Nephron (organoid): ENCODE measurements around the gene GYPB.
"Not testable (repeated sequence)": the region's sequence is repeated elsewhere in the genome, so short reads cannot be mapped to it uniquely, and the experiment has no call there.

Source experiments
- H3K27ac Mint-ChIP-seq, 3 experiments: 2 replicates each; pipeline ENCODE4 v1.8.0; 2020; ENCODE audit warnings: mixed read lengths in 3 of 3, mild to moderate bottlenecking in 2 of 3, moderate library complexity in 1 of 3
- H3K27me3 Mint-ChIP-seq: 2 replicates; pipeline ENCODE4 v1.8.0; 2021; ENCODE audit warnings: low read depth, mild to moderate bottlenecking, moderate library complexity, mixed read lengths
- H3K36me3 Mint-ChIP-seq: 2 replicates; pipeline ENCODE4 v1.8.0; 2020; ENCODE audit warnings: low read depth, mixed read lengths
- H3K4me1 Mint-ChIP-seq: 2 replicates; pipeline ENCODE4 v1.8.0; 2020; ENCODE audit warnings: mixed read lengths
- H3K4me3 Mint-ChIP-seq, 3 experiments: 2 replicates each; pipeline ENCODE4 v1.8.0; 2020; ENCODE audit warnings: mild to moderate bottlenecking in 3 of 3, mixed read lengths in 3 of 3, moderate library complexity in 2 of 3
- H3K9me3 Mint-ChIP-seq: 2 replicates; pipeline ENCODE4 v1.8.0; 2020; ENCODE audit warnings: mixed read lengths
- CTCF ChIP-seq, 3 experiments: fragments of 200-600 bp; sonication (generic); IDR thresholded peaks; one replicate each; pipeline ENCODE4 v1.5.0; 2021; ENCODE audit warnings: antibody characterized with exemption in 3 of 3; ENCODE audit not compliant: unreplicated experiment in 3 of 3

The GYPB gene

DNA sequence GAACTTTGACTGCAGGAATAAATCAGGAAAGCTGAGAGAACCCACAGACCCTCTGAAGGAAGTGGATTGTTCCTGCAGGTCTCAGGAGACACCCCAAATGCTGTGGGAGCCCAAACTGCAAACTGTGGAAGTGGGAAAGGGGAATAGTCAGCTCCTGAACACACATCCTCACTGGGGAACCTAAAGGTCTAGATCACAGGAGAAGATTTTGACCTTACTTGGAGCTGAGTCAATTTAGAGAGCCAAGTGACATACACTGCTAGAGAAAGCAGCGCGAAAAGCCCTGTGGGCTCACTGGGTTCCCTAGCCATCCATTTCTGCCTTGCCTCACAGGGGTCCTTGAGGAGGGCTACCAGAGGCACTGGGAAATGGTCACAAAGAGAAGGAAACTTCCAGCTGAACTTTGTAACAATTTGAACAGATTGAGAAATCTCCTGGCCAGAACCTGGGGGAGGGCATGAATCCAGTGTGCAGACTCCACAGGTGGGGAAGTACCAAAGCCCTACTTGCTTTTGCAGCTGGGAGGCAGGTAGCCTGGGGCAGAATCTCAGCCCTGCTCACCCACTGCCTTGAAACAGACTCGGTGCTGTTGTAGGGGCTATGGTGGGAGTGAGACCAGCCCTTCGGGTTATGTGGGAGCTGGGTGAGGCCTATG, 5.3 kb upstream of the GYPB start:
- H3K4me1 Mint-ChIP-seq, H3K27ac Mint-ChIP-seq, H3K4me3 Mint-ChIP-seq, H3K9me3 Mint-ChIP-seq, H3K36me3 Mint-ChIP-seq: not testable (repeated sequence)
- H3K27me3 Mint-ChIP-seq, result peaks cover 11% of the 10 kb centered on the region

GRCh38 chr4:144022772-144023400, 3.7 kb upstream of the GYPB start:
- not testable (repeated sequence) for H3K27me3 Mint-ChIP-seq, H3K4me1 Mint-ChIP-seq, H3K36me3 Mint-ChIP-seq, H3K4me3 Mint-ChIP-seq, H3K9me3 Mint-ChIP-seq
- peak overlapping the region in 2 of 3 experiments; percentile 32 to 49 for H3K27ac Mint-ChIP-seq

- peak; percentile 54 to 63 (median 55) for TF ChIP-seq CTCF (IDR thresholded peaks at IDR 0.05; ENCODE audit: unreplicated experiment in 3 of 3)
- peak overlapping the region in 2 of 3 experiments; percentile 57 to 59 for H3K27ac Mint-ChIP-seq
- not testable (repeated sequence) for H3K27me3 Mint-ChIP-seq, H3K36me3 Mint-ChIP-seq, H3K4me1 Mint-ChIP-seq, H3K4me3 Mint-ChIP-seq, H3K9me3 Mint-ChIP-seq
Measured at GRCh38 chr4:144021336-144021990, 2.3 kb upstream of the GYPB start.

GRCh38 chr4:144018223-144019000, 768 bp downstream of the GYPB start:
- not testable (repeated sequence) for H3K9me3 Mint-ChIP-seq, H3K4me3 Mint-ChIP-seq, H3K27me3 Mint-ChIP-seq, H3K4me1 Mint-ChIP-seq, H3K27ac Mint-ChIP-seq, H3K36me3 Mint-ChIP-seq

DNA sequence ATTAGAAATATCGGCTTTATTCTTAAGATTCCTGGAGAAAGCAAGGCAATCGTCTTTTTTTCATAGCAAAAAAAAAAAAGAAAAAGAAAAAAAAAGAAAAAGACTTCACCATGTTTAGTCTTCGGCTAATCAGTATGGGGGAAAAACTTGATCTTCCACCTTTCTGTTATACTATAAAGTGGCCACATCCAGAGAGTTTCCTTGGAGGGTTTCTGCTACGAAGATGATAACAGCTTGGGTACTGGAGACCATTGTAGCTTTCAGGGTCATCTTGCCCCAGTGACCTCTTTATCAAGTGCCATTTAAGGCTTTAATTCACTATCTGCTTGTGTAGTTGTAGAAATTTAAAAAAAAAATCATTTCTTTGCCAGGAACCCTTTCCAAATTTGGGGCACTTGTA, 1.9 kb downstream of the GYPB start:
- H3K27ac Mint-ChIP-seq, H3K36me3 Mint-ChIP-seq, H3K27me3 Mint-ChIP-seq, H3K4me1 Mint-ChIP-seq, H3K4me3 Mint-ChIP-seq, H3K9me3 Mint-ChIP-seq: not testable (repeated sequence)

GRCh38 chr4:144016057-144016605, 3.0 kb downstream of the GYPB start:
- not testable (repeated sequence) for H3K27me3 Mint-ChIP-seq, H3K36me3 Mint-ChIP-seq, H3K9me3 Mint-ChIP-seq, H3K4me1 Mint-ChIP-seq, H3K4me3 Mint-ChIP-seq, H3K27ac Mint-ChIP-seq

- Mint-ChIP-seq H3K36me3 (no peaks in the 10 kb centered on the region), H3K9me3 (no peaks in the 10 kb centered on the region), H3K4me3 (no peak overlapping the region), H3K4me1 (no peaks in the 10 kb centered on the region), H3K27me3 (no peaks in the 10 kb centered on the region), H3K27ac (no peak overlapping the region)
- TF ChIP-seq CTCF (IDR thresholded peaks at IDR 0.05; ENCODE audit: unreplicated experiment in 3 of 3), result no peak
Measured at GRCh38 chr4:144014808-144015207, 4.4 kb downstream of the GYPB start.

DNA sequence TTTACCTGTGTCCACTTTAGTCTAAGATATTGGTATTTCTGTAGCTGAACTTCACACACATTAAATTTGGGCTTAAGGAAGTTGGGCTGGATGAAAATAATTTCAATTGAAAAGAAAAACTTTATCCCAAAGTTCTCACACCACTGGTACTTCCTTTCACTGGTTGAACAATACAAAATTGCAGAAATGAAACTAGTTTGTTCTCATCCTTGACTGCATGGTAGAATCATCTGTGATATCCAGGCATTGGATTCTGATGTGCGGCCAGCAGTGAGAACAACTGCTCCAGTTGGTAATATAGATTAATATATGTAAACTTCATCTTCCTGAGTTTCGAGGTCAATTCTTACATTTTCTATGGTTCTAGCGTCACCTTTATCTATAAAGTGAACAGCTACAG, 10.6 kb downstream of the GYPB start:
- H3K9me3 Mint-ChIP-seq, result not testable (repeated sequence)

GRCh38 chr4:144007960-144008359, 11.2 kb downstream of the GYPB start:
- H3K9me3 Mint-ChIP-seq, H3K36me3 Mint-ChIP-seq, H3K4me1 Mint-ChIP-seq, H3K27me3 Mint-ChIP-seq, H3K27ac Mint-ChIP-seq, H3K4me3 Mint-ChIP-seq: not testable (repeated sequence)

More for the DNA sequence above, 10.6 kb downstream of the GYPB start:
- H3K27me3 Mint-ChIP-seq, H3K27ac Mint-ChIP-seq, H3K36me3 Mint-ChIP-seq, H3K4me1 Mint-ChIP-seq, H3K4me3 Mint-ChIP-seq: not testable (repeated sequence)

DNA sequence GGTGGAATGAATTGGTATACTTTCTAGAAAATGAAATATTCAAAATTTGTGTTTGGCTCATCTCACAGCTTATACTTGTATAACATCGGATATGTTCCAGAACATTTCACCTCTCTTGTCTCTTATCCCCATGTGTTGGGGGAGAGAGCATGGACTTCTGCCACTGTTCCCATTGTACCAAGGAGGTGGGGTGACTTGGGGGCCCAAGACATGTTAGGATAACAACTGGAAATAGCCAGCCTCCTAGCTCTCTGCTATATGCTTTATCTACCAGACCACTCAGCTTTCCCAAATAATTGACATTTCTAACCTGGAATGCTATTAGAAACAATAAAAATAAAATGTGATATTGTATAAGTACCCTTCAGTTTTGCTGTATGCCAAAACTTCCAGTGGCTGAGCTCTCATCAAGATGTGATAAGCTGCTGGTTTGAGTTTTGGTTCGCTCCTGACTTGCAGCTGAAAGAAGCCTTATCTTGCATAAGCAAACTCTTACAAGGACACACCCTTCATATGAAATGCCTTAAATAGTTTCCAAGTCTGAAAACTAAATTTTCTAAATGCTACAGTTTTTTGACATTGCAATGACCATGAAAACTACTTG, 12.9 kb downstream of the GYPB start:
- not testable (repeated sequence) for H3K27ac Mint-ChIP-seq, H3K4me3 Mint-ChIP-seq, H3K27me3 Mint-ChIP-seq, H3K36me3 Mint-ChIP-seq, H3K4me1 Mint-ChIP-seq, H3K9me3 Mint-ChIP-seq

DNA sequence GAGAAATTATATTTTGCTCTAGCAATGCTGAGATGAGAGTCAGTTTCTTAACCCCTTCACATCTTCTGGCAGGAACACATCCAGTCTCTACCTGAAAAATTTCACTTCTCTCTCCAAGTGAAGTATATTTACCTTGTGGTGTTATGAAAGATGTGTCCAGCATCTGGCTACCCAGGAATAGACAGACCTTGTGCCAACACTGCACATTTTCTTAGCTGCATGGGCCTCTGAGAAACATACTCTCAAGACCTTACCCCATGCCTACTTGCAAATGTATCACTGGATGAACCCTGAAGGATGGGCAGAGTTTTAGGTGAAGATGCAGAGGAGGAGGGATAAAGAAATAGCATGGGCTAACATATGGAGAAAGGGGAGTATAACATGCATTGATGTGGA, 13.6 kb downstream of the GYPB start:
- H3K4me3 Mint-ChIP-seq, H3K27me3 Mint-ChIP-seq, H3K9me3 Mint-ChIP-seq, H3K27ac Mint-ChIP-seq, H3K4me1 Mint-ChIP-seq, H3K36me3 Mint-ChIP-seq: not testable (repeated sequence)

- not testable (repeated sequence) for H3K4me3 Mint-ChIP-seq, H3K36me3 Mint-ChIP-seq, H3K27ac Mint-ChIP-seq, H3K27me3 Mint-ChIP-seq, H3K4me1 Mint-ChIP-seq, H3K9me3 Mint-ChIP-seq
Measured at GRCh38 chr4:144004868-144005557, 14.2 kb downstream of the GYPB start.
